HepG2 (cell line): Measurements from ENCODE around the gene NDUFS4.

Experiments used
- EP300 ChIP-seq, 3 experiments: sonication (generic) in 1 of 3; formaldehyde crosslinking in 1 of 3; IDR thresholded peaks; 2 replicates each; pipeline versions ENCODE4 v1.5.1 to v1.6.1; 2011 to 2020; ENCODE audit warnings: low read depth in 2 of 3, low read length in 2 of 3, borderline replicate concordance in 1 of 3, improper control_type of control experiment in 1 of 3, mild to moderate bottlenecking in 1 of 3, missing genetic modification reagents in 1 of 3, moderate library complexity in 1 of 3
- FOXK2 ChIP-seq: fragments of 450-650 bp; IDR thresholded peaks from 2 replicates; pipeline ENCODE4 v1.6.1; 2016
- RBAK ChIP-seq: sonication (generic); formaldehyde crosslinking; IDR thresholded peaks from 2 replicates; pipeline ENCODE4 v1.5.1; 2020; ENCODE audit warnings: mild to moderate bottlenecking, missing genetic modification reagents
- SAP130 ChIP-seq: IDR thresholded peaks from 2 replicates; pipeline ENCODE4 v1.6.1; 2016; ENCODE audit warnings: low read depth
- ZBTB49 ChIP-seq: sonication (generic); formaldehyde crosslinking; IDR thresholded peaks from 2 replicates; pipeline ENCODE4 v1.4.0; 2020; ENCODE audit warnings: missing genetic modification reagents, borderline replicate concordance

GRCh38 chr5:53678981-53679660, 118.7 kb downstream of the NDUFS4 start:
- TF ChIP-seq RBAK (CRISPR knock-in tag) (no peak), EP300 (IDR thresholded peaks at IDR 0.05; ENCODE audit: low read depth in 2 of 2, low read length in 2 of 2) (no peak), EP300 (CRISPR knock-in tag; IDR thresholded peaks at IDR 0.05; ENCODE audit: borderline replicate concordance) (no peak), SAP130 (CRISPR knock-in tag) (no peak), FOXK2 (no peak), ZBTB49 (CRISPR knock-in tag) (no peak)
